HG02763 (cell line): ENCODE data around the gene MIDN.
"Not testable (repeated sequence)": the region's sequence is repeated elsewhere in the genome, so short reads cannot be mapped to it uniquely, and the experiment has no call there.

Experiments
- ATAC-seq: cut with Tn5 transposase; IDR thresholded peaks from one replicate; pipeline ENCODE4 v1.9.1; 2021; ENCODE audit warnings: mild to moderate bottlenecking, moderate library complexity; ENCODE audit not compliant: unreplicated experiment

MIDN gene

GRCh38 chr19:1291761-1292418 lies 43.5 kb downstream of the MIDN start:
- ATAC-seq: no peak

DNA sequence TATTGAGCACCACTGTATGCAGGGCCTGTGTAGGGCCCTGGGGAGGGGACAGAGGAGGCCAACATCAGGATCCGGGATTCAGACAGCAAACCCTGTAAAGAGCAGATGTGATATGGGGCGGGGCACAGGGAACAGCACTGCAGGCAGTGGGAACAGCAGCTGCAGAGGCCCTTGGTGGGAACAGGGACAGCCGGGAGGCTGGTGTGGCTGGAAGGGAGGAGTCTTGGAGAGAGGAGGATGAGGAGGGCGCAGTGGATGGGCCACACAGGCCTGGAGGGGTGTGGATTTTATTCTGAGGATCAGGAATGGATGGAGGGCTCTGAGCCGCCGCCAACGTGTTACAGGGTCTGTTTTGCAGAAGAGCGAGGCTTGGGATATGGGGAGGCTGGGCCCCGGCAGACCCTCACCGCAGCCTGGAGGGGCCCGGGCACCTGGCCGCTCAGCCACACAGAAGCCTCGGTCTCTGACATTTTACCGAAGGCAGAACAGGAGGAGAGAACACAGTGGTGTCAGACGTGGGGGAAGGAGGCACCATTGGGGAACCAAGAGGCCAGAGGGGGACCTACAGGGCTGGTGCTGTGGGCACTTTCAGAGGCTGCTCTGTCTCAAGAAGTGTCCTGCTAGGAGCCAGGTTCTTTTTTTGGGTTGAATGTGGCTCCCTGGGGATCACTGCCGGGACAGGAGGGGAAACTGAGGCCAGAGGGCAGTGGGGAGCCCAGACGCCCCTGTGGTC lies 44.2 kb downstream of the MIDN start:
- no peak for ATAC-seq

GRCh38 chr19:1293782-1294604 lies 45.6 kb downstream of the MIDN start:
- no peak for ATAC-seq

DNA sequence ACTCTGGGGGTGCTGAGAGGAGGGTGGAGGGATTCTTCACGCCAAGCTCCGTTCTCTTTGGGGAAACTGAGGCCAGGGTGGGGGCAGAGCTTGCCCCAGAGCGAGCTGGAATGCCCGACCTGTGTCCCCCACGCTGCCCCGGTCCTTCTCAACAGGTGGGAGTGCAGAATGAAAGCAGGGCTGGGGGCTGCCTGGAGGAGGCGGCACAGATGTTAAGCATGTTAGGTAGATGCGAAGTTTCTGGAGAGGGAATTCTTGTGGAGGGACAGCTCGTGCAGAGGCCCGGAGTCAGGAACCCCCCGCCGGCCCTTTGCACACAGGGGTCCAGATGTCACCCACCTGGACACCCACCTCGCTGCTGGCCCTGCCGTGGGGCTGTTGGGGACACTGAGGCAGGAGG lies 46.3 kb downstream of the MIDN start:
- no peak for ATAC-seq

DNA sequence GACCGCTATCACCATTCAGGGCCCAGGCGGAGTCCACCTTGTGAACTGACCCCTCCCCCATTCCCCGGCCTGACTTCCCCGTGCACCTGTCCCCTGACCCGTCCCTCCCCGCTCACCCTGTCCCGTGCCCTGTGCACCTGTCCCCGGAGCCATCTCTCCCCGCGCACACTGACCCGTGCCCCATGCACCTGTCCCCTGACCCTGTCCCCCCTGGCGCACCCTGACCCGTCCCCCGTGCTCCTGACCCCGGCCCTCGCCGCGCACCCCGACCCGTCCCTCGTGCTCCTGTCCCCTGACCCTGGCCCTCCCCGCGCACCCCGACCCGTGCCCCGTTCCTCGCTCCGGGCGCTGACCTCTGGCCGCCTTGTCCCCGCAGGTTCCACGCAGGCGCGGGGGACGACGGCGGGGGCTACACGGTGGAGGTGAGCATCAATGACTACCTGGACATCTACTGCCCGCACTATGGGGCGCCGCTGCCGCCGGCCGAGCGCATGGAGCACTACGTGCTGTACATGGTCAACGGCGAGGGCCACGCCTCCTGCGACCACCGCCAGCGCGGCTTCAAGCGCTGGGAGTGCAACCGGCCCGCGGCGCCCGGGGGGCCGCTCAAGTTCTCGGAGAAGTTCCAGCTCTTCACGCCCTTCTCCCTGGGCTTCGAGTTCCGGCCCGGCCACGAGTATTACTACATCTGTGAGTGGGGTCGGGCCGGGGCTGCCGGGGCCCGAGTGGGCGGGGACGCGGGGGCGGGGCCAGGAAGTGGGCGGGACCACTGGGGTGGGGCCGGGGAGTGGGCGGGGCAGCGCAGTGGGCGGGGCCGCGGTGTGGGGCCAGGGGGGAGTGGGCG lies 47.0 kb downstream of the MIDN start:
- no peak for ATAC-seq

DNA sequence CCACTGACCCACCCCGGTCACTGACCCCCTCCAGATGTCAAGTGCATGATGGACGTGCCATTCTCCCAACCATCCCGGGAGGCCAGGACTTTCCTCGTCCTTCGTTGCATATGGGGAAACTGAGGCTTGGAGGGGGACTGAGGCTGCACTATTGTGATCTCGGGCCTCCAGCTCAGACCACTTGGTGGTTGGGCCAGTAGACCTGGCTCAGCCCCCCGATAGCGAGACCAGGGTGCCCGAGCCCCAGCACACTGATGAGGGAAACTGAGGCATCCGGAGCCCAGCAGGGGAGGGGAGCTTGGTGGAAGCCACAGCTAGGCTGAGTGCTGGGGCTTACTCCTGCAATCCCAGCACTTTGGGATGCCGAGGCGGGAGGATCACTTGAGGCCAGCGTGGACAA lies 47.7 kb downstream of the MIDN start:
- ATAC-seq: no peak

DNA sequence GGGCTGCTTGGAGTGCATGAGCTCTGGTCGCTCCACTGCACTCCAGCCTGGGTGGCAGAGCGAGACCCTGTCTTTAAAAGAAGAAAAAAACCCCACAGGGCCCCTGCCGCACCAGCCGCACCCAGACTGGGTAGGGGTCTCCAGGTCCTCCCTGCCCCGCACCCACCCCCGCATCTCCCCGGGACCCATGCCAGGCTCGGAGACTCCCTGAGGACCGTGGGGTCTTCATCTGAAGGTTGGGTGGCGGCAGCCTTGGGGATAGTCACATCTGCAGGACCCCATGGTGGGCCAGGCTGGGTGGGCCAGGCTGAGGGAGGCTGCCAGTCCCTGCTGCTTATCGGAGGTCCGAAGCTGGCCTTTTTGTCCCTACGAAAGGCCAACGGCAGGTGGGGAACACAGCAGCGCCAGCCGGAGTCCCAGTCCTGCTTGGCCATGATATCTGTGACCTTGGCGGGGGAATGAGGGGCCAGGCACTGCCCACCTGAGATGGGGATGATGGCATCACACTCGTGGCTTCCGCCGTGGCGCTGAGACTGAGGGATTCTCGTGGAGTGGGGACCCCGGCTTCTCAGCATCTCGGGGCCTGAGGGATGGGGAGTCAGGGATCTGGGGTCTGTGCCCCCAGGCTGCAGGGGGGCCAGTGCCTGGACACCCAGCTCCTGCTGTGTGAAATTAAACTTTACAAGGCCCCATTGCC lies 48.3 kb downstream of the MIDN start:
- ATAC-seq: no peak

DNA sequence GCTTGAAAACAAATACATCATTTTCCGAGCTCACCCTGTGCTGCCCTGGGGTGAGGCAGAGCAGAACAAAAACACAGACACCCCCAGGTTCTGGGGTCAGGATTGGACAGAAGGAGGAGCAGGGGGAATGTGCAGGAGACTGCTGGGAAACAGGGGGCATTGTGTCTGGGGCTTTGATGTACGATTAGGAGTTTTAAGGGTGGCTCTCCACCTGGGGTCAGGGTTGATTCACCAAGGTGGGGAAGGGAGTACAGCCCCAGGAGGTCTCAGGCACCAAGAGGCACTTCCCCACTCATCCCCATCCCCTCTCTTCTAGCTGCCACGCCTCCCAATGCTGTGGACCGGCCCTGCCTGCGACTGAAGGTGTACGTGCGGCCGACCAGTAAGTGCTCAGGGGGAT lies 49.9 kb downstream of the MIDN start:
- ATAC-seq: no peak

- no peak for ATAC-seq
These were observed 51.4 kb downstream of the MIDN start for GRCh38 chr19:1299801-1300200.

DNA sequence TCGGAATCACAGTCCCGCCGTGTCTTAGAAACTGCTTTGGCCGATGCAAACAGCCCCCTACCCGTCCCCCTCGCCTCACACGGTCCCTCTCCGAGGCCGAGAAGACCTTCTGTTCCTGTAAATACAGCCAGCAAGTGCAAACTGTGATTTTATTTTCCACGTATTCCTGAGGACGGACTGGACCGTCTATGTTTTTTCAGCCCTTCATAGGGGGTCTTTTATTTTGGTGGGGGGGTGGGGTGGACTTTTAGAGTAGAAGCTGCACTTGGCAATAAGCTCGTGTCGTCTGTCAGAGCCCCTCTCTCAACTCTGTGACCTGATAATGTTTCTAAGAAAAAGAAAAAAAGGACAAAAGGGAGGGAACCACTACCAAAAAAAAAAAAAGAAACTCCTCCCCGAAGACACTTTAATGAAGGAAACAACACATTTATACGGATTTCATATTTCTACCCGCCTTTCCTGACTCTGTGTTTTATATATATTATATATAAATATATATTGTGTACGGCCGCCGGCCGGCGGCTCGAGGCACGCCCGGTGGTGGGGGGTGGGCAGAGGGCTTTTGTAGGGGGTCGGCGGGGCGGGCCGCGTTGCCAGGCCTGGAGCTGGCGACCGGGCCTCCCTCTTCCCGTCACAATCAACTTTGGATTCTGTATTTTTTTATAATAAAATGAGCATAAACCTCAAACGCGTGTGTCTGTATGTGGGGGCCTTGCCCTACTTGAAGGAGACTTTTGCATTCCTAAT lies 52.5 kb downstream of the MIDN start:
- no peak for ATAC-seq

DNA sequence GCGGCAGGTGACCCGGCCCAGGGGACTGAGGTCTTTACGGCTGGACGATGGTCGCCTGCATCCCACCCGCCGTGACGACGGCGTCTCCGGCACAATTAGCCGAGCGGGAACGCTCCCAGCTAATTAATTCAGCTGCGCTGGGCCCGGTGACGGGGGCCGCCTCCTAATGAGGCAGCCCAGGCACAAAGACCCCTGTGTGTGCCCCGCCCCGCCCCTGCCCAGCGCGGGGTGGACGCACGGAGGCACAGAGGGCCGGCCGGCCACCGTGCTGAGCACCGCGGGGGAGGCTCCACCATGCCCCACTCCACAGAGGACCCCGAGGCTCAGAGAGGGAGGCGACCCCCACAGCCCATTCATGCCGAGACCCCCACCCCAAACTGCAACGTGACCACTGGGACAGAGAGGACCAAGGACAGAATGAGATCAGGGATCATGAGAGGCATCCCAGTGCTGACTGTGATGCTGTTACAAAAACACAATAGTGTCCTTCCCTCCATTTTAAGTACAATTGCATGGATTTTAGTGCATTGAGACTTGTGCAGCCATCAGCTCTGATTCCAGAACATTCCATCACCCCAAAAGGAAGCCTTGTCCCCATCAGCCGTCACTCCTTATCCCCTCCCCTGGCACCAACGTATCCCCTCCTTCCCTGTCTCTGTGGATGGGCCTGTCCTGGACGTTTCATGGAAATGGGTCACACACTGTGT lies 54.3 kb downstream of the MIDN start:
- no peak for ATAC-seq

- ATAC-seq: no peak
These were observed 56.0 kb downstream of the MIDN start for GRCh38 chr19:1304197-1304924.

DNA sequence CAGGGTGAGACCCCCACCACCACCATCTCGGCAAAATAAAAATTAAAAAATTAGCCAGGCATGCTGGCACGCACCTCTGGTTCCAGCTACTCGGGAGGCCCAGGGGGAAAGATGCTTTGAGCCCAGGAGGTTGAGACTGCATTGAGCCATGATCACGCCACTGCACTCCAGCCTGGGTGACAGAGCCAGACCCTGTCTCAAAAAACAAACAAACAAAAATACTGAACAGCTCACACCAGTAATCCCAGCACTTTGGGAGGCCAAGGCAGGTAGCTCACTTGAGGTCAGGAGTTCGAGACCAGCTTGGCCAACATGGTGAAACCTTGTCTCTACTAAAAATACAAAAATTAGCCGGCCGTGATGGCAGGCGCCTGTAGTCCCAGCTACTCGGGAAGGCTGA lies 57.0 kb downstream of the MIDN start:
- not testable (repeated sequence) for ATAC-seq

- no peak for ATAC-seq
These were observed 58.9 kb downstream of the MIDN start for GRCh38 chr19:1307320-1307719.

DNA sequence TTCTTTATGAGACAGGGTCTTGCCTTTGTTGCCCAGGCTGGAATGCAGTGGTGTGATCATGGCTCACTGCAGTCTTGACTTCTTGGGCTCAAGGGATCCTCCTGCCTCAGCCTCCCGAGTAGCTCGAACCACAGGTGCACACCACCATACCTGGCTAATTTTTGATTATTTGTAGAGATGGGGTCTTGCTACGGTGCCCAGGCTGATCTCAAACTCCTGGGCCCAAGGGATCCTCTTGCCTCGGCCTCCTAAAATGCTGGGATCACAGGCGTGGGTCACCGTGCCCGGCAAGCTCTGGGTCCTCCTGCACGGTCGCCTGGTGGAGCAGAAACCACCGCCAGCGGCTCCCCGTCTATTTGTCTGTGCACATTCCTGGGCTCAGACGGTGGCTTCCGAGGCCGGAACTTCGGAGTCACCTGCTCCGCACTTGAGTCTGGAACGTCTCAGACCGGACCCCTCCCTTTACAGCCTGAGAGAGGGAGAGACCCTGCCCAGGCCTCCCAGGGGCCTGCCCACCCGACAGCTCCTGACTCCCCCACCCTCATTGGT lies 59.4 kb downstream of the MIDN start:
- no peak for ATAC-seq

DNA sequence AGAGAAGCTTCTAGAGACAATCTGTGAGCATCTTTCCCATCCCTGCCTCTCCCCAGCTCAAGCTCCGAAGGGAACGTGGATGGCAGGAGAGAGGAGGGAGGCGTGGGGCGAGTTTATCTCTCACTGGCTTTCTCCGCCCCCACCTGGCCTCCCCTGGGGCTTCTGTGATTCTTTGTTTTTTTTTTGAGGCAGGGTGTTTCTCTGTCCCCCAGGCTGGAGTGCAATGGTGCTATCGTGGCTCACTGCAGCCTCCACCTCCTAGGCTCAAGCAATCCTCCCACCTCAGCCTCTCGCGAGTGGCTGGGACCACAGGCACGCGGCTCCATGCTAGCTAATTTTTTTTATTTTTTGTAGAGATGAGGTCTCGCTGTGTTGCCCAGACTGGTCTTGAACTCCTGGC lies 60.3 kb downstream of the MIDN start:
- ATAC-seq: no peak
